ENCODE data around the gene SNRPF.

SNRPF gene

GRCh38 chr12:95877622-95878021 lies 18.9 kb downstream of the SNRPF start:
- no peak overlapping the region for H3K4me3 ChIP-seq (ENCODE audit: control insufficient read depth, low read depth, low read length)
- no peak for TF ChIP-seq CTCF (conservative IDR thresholded peaks at IDR 0.05; ENCODE audit: control insufficient read depth, insufficient read depth, low read depth, low read length)
- peak; percentile 23 for DNase-seq (ENCODE audit: low read depth)

- DNase-seq (ENCODE audit: low read depth): no peak
- no peak for TF ChIP-seq CTCF (conservative IDR thresholded peaks at IDR 0.05; ENCODE audit: control insufficient read depth, insufficient read depth, low read depth, low read length)
Observed at GRCh38 chr12:95880895-95881294, 22.1 kb downstream of the SNRPF start.

GRCh38 chr12:95881331-95881955 lies 22.7 kb downstream of the SNRPF start:
- TF ChIP-seq CTCF (conservative IDR thresholded peaks at IDR 0.05; ENCODE audit: control insufficient read depth, insufficient read depth, low read depth, low read length): no peak
- peak; percentile 65 for DNase-seq (ENCODE audit: low read depth)
- no peak overlapping the region for H3K4me3 ChIP-seq (ENCODE audit: control insufficient read depth, low read depth, low read length)

More at GRCh38 chr12:95880895-95881294, 22.1 kb downstream of the SNRPF start:
- no peak overlapping the region for H3K4me3 ChIP-seq (ENCODE audit: control insufficient read depth, low read depth, low read length)

GRCh38 chr12:95882080-95882479 lies 23.3 kb downstream of the SNRPF start:
- no peak overlapping the region for H3K4me3 ChIP-seq (ENCODE audit: control insufficient read depth, low read depth, low read length)
- peak; percentile 68 for DNase-seq (ENCODE audit: low read depth)
- no peak for TF ChIP-seq CTCF (conservative IDR thresholded peaks at IDR 0.05; ENCODE audit: control insufficient read depth, insufficient read depth, low read depth, low read length)

GRCh38 chr12:95882873-95883272 lies 24.1 kb downstream of the SNRPF start:
- TF ChIP-seq CTCF (conservative IDR thresholded peaks at IDR 0.05; ENCODE audit: control insufficient read depth, insufficient read depth, low read depth, low read length): no peak
- no peak overlapping the region for H3K4me3 ChIP-seq (ENCODE audit: control insufficient read depth, low read depth, low read length)
- DNase-seq (ENCODE audit: low read depth): no peak

GRCh38 chr12:95884998-95885397 lies 26.2 kb downstream of the SNRPF start:
- no peak for TF ChIP-seq CTCF (conservative IDR thresholded peaks at IDR 0.05; ENCODE audit: control insufficient read depth, insufficient read depth, low read depth, low read length)
- no peak overlapping the region for H3K4me3 ChIP-seq (ENCODE audit: control insufficient read depth, low read depth, low read length)
- DNase-seq (ENCODE audit: low read depth): no peak

GRCh38 chr12:95887311-95887710 lies 28.6 kb downstream of the SNRPF start:
- no peak overlapping the region for H3K4me3 ChIP-seq (ENCODE audit: control insufficient read depth, low read depth, low read length)
- TF ChIP-seq CTCF (conservative IDR thresholded peaks at IDR 0.05; ENCODE audit: control insufficient read depth, insufficient read depth, low read depth, low read length): no peak
- DNase-seq (ENCODE audit: low read depth): no peak

All from fibroblast of mammary gland (primary cell).